GM18909 (cell line): ENCODE results near the gene PEBP1.
"Not testable (repeated sequence)": the region's sequence is repeated elsewhere in the genome, so short reads cannot be mapped to it uniquely, and the experiment has no call there.

Experiments
- ATAC-seq: cut with Tn5 transposase; IDR thresholded peaks from one replicate; pipeline ENCODE4 v1.9.1; 2021; ENCODE audit warnings: mild to moderate bottlenecking; ENCODE audit not compliant: unreplicated experiment, poor library complexity

The PEBP1 gene

GRCh38 chr12:118127867-118128266 is 8.1 kb upstream of the PEBP1 start:
- ATAC-seq = no peak

GRCh38 chr12:118129436-118129835 is 6.5 kb upstream of the PEBP1 start:
- not testable (repeated sequence) for ATAC-seq

GRCh38 chr12:118136559-118137003 is 657 bp downstream of the PEBP1 start:
- peak; percentile 28 for ATAC-seq

GRCh38 chr12:118137148-118137678 is 1.3 kb downstream of the PEBP1 start:
- no peak for ATAC-seq

- no peak for ATAC-seq
Measured at GRCh38 chr12:118140825-118141224, 4.9 kb downstream of the PEBP1 start.

- ATAC-seq = no peak
Measured at GRCh38 chr12:118144499-118144898, 8.6 kb downstream of the PEBP1 start.

- no peak for ATAC-seq
Measured at GRCh38 chr12:118145113-118145797, 9.3 kb downstream of the PEBP1 start.

GRCh38 chr12:118145798-118146156 is 9.9 kb downstream of the PEBP1 start:
- ATAC-seq = no peak

- no peak for ATAC-seq
Measured at GRCh38 chr12:118148287-118148686, 12.4 kb downstream of the PEBP1 start.

- no peak for ATAC-seq
Measured at GRCh38 chr12:118150625-118151024, 14.7 kb downstream of the PEBP1 start.

GRCh38 chr12:118151755-118152154 is 15.8 kb downstream of the PEBP1 start:
- no peak for ATAC-seq

- ATAC-seq = no peak
Measured at GRCh38 chr12:118160536-118160935, 24.6 kb downstream of the PEBP1 start.

- ATAC-seq = no peak
Measured at GRCh38 chr12:118164798-118165486, 29.0 kb downstream of the PEBP1 start.

GRCh38 chr12:118166946-118167345 is 31.0 kb downstream of the PEBP1 start:
- peak; percentile 98 for ATAC-seq

GRCh38 chr12:118175823-118176447 is 40.0 kb downstream of the PEBP1 start:
- ATAC-seq = peak; percentile 85

- peak; percentile 43 for ATAC-seq
Measured at GRCh38 chr12:118183155-118183554, 47.2 kb downstream of the PEBP1 start.

GRCh38 chr12:118183711-118184110 is 47.8 kb downstream of the PEBP1 start:
- ATAC-seq = no peak

GRCh38 chr12:118185602-118186397 is 49.9 kb downstream of the PEBP1 start:
- no peak for ATAC-seq

GRCh38 chr12:118187751-118188435 is 52.0 kb downstream of the PEBP1 start:
- ATAC-seq = no peak
